Ovary (tissue), 3 donors: ENCODE measurements around the gene ACTL7B.

Source experiments
- EP300 ChIP-seq: sonication (generic); formaldehyde crosslinking; IDR thresholded peaks from one replicate; pipeline ENCODE4 v1.6.1; 2017; ENCODE audit warnings: antibody characterized with exemption
- POLR2A ChIP-seq: fragments of 450-650 bp; IDR thresholded peaks from one replicate; pipeline ENCODE4 v1.6.1; 2017; ENCODE audit warnings: antibody characterized with exemption, mild to moderate bottlenecking, moderate library complexity
- TF ChIP-seq, protein P1 (sequence below), 3 donors: fragments of 450-650 bp in 2 of 3; fragments of 200-600 bp in 1 of 3; IDR thresholded peaks; one replicate each; pipeline versions ENCODE4 v1.5.1 to v1.8.0; 2016 to 2022; ENCODE audit warnings: antibody characterized with exemption in 3 of 3, mild to moderate bottlenecking in 1 of 3
- donor health status: DM: no; HTN: no; CAD: no.

DNA sequence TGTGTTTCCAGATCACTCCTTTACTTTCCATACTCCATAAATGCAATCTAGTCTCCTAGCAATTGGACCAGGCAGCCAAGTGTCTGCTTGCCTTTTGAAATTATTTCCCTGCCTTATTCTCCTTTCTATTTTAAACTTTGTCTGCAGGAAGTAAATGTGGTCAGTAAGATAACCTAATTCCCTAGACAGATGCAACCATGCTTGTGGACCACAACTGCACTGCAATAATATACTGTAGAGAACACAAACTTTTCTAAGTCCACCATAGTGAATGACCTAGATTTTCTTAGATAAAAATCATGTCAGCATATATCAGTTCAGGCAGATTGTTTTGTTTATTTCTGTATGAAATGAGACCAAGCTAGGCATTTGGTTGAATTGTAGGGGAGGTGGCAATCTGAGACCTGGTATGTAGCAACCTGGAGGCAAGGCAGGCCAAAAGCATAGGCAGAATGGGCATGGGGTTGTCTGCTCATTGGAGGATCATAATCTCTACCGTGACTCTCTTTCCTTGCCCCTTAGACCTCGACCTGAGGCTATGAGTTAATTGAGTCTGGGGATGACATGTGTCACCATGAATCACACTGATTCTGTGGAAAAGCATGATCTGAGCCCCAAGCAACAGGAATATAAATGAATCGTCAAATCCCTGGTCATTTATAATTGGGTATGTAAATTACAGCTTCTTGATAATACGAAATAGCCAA lies 20.7 kb downstream of the ACTL7B start:
- TF ChIP-seq POLR2A (no peak), EP300 (no peak)
- TF ChIP-seq, protein P1, sequence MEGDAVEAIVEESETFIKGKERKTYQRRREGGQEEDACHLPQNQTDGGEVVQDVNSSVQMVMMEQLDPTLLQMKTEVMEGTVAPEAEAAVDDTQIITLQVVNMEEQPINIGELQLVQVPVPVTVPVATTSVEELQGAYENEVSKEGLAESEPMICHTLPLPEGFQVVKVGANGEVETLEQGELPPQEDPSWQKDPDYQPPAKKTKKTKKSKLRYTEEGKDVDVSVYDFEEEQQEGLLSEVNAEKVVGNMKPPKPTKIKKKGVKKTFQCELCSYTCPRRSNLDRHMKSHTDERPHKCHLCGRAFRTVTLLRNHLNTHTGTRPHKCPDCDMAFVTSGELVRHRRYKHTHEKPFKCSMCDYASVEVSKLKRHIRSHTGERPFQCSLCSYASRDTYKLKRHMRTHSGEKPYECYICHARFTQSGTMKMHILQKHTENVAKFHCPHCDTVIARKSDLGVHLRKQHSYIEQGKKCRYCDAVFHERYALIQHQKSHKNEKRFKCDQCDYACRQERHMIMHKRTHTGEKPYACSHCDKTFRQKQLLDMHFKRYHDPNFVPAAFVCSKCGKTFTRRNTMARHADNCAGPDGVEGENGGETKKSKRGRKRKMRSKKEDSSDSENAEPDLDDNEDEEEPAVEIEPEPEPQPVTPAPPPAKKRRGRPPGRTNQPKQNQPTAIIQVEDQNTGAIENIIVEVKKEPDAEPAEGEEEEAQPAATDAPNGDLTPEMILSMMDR (IDR thresholded peaks at IDR 0.05) = no peak
